NCI-H748 treated with DMSO at 0.1 percent for 48 hours (cell line): ENCODE results near the gene MTMR10.

Experiments used
- DNase-seq: peaks from one replicate; lab custom pipeline; 2025; lab: John Stamatoyannopoulos, UW

MTMR10 gene, protein sequence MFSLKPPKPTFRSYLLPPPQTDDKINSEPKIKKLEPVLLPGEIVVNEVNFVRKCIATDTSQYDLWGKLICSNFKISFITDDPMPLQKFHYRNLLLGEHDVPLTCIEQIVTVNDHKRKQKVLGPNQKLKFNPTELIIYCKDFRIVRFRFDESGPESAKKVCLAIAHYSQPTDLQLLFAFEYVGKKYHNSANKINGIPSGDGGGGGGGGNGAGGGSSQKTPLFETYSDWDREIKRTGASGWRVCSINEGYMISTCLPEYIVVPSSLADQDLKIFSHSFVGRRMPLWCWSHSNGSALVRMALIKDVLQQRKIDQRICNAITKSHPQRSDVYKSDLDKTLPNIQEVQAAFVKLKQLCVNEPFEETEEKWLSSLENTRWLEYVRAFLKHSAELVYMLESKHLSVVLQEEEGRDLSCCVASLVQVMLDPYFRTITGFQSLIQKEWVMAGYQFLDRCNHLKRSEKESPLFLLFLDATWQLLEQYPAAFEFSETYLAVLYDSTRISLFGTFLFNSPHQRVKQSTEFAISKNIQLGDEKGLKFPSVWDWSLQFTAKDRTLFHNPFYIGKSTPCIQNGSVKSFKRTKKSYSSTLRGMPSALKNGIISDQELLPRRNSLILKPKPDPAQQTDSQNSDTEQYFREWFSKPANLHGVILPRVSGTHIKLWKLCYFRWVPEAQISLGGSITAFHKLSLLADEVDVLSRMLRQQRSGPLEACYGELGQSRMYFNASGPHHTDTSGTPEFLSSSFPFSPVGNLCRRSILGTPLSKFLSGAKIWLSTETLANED

DNA sequence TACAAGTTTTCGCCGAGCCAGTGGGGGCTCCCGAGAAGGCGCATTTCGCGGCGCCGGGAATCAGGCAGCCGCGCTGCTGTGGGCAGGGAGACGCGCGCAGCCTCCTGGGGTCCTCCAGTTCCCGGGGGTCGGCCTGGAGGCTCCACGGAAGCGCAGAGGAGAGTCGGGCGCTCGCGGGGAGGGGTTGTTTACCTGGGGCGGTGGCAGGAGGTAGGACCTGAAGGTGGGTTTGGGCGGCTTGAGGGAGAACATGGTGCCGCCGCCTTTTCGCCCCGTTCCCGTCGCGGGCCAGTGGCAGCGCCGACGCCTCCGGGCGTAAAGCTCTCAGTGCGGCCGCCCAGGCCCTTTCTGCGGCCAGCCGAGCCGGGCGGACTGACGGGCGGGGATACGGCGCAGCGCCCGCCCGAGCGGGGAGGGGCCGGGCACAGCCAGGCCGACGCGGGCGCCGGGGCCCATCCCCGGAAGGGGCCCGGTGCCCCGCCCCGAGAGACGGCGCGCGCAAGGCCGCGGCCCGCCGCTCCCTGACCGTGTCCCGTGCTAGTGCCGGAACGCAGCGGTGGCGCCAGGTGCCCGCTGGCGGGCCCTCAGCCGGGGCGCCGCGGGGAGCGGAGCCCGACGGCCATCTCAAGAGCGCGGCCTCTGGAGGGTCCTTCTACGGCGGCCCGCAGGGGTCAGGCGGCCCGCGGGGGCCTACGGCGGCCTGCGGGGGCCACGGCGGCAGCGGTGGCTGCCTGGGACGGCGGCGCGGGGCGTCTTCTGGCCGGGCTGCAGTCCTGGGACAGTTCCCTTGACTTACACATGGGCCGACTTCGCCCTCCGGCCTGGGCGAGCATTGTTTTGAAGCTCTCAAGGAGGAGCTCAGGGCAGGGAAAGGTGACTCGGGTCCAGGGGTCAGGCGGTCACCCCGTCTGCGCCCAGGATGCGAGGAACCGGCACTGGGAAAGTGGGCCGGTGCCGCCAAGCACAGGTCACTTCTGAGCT lies at the start of gene MTMR10:
Gene MTMR10 (minus strand): TSS at position 374 of the 981 bp plus-strand sequence. CDS start 122 bp downstream, at position 252.
- DNase-seq: no peak

DNA sequence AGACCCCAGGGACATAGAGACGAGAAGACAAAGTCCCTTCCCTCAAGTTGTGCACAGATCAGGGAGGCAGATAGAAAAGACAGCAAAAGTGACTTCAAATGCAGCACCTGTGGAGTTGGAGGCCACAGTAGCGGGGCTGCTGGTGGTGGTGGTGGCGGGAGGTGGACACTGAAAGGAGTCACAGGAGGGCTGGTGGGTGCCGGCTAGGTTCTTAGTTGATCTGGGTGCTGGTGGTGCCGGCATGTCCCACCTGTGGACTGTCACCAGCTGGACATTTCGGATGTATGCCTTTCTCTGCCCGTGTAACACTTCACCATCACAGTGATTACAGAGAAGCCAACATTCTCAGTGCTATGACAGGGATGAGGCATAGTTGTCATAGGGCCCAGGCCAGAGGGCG lies 49.2 kb upstream of the MTMR10 start:
- no peak for DNase-seq

DNA sequence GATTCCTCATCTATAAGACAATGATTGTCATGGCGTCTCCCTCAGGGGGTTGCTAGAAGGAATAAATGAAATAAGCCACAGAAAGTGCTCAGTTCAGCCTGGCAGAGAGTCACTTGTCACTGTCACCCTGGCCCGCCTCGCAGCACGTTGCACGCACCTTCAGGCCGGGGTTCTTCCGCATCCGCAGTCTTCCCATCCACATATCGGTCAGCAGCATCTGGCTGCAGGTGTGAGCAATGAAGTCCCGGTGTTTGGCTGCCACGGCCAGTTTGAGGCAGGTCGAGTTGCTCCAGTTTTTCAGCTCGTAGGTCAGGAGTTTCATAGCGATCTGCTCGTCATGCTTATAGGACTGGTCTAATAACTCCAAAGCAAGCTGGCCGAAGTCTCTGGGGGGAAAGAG lies 48.5 kb upstream of the MTMR10 start:
- DNase-seq: no peak

DNA sequence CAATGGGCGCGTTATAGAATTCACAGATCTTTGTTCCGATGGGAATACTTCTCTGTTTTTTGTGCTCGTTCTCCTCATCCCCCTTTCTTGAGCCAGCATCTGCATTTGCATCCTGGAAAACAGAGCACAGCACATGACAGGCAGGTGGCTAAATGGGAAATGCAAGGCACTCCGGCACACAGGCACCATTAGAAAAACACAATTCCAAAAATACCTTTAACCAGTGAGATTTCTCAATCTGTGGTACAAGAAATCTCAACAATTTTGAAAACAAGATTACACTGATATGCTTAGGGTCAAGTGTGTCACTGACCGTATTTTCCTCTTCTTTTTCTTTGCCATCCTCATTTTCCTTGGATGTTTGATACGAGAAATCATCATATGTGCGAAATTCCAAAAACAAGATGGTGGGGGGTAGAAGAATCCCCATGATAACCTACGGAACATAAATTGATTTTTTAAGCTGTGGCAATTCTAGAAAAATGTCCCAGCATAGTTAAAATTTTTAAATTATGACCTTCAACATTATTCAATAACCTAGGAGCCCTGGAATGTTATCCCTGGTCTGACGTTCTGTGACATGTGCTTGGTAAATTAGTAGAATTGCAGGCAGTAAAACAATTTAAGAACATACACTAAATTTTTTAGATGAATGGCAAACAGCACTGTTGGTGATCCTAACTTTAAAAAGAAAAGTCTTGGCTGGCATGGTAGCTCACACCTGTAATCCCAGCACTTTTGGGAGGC lies 46.5 kb upstream of the MTMR10 start:
- DNase-seq: no peak

DNA sequence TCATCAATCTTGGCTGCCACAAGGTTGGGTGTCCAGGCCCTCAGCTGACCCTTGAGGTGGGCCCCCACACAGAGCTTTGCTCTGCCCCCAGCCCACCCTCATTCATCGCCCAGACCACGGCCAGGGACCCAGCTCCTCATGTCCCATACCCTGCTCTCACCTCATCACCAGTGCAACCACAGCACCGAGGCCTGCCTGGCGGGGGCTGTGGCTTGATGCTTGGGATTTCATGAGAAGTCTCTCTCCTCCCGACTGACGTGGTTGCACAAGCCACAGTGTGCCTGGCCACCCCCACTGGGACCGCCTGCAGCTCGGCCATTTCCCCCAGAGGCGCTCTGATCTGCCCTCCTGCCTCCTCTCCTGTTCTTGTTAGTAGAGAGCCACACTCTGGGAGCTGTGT lies 45.4 kb upstream of the MTMR10 start:
- no peak for DNase-seq

DNA sequence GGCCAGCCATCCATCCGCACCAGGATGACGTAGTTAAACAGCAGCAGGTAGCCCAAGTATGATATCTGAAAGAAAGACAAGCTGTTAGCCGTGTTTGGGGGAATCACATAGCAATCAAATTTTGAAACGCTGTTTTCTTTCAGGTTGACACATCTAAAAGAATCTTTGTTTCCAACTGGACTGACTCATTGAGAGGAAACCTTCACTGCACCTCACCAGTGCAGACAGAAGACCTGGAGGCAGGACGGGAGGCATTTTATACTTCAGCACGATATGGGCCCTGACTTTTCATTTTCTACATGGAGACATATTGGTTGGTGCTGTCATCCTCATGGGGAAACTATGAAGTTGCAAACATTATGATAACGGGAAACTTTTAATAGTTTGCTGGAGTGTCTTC lies 44.2 kb upstream of the MTMR10 start:
- DNase-seq: no peak

DNA sequence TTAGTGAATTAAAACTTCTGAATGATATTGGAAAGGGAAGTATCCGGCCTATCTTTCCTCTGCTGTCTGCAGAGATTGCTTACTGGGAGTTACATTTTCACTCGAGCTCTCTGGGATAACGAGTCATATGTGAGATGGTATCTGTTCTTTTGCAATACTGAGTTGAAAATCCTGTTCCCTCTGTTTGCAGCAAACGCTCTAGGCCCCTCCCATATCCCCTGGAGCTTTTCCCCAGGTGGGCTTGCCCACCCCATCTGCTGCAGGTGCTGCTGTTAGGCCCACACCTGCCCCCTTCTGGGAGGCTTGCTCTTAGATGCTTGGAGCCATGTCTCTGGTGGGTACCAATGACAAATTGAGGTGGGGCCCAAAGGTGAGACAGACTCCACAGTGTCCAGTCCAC lies 42.7 kb upstream of the MTMR10 start:
- DNase-seq: no peak

DNA sequence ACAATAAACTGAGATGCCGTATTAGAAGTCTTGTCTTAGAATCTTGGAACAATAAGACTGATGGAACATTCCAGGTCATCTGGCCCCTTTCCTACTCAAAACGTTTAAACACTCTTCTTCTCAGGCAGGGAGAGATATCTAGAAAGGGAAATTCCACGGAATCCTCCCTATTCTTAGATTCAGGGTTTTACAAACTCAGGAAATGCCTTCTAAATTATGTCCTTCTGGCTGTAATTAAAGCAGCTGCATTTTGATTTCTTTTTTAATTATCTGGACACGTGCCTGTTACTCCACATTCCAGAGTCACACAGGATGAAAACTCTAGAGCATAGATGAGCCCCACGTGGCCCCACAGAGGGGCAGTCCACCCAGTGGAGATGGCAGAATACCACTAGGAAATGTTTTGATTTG lies 41.5 kb upstream of the MTMR10 start:
- DNase-seq: no peak

DNA sequence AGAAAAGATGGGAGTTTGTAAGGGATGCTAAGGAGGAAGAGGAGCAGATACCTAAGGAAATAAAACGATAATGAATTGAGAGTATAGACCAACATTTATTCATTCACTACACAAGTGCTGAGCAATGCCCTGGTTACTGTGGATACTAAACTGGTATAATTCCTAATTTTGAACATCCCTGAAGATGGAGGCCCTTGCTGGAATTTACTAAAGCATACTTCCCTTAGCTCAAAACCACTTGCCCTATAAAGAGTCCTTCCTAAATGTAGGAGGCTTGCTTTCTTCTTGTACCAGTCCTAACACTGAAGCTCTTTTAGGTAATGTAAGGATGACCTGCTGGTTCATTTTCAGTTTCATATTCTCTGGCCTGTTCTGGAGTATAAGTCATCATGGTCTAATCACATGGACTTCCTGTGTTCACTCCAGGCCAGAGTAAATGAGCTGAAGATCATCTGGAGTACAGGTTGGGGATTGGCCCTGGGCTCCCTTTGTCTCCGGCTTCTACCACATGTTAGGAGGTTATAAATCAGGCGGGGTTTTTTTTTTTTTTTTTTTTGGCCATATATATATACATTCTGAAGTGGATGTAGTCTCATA lies 40.1 kb upstream of the MTMR10 start:
- no peak for DNase-seq

DNA sequence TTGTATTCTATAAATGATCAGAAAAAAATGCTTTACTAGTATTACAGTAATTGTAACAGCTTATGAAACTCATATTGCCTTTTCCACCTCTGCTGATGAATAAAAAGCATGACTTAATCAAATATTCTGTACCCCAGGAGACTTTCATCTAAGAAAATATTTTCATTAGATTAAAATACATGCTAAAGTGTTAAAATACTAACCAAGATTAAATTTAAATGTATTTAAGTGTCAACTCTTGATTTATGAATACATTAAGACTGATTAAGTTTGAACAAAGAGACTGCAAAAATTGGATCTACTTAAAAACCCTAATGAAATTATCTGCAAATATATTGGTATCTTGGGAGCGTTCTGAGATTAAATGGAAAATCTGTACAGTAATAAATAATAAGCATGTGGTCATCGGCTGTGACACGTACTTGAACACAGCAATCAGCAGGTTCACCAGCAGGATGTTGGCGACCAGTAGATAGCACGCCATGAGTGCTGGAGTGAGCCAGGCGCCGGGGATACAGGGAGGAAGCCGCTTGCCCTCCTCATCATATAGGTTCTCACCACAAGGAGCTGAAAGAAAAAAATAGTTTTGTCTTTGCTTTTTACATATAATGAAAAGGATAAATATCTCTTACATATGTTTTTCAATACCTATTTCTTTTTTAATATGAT lies 36.6 kb upstream of the MTMR10 start:
- DNase-seq: no peak

DNA sequence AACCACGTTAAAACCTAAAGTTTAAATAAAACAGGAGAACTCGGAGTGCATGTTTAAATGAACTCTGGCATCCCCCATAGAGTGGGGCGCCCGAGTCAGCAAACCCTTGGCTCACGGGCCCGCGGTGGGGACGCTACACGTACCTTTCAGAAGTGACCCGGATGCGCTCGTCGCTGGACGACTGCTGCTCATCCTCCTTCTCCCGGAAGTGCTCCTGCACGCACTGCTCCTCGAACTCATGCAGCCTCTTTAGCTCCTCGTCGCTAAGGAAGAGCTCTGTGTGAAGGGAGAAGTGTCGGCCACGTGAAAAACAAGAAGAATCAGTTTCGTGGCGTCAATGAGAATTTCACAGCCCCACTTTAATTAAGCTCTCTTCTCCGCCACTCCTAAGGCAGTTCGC lies 34.6 kb upstream of the MTMR10 start:
- no peak for DNase-seq

DNA sequence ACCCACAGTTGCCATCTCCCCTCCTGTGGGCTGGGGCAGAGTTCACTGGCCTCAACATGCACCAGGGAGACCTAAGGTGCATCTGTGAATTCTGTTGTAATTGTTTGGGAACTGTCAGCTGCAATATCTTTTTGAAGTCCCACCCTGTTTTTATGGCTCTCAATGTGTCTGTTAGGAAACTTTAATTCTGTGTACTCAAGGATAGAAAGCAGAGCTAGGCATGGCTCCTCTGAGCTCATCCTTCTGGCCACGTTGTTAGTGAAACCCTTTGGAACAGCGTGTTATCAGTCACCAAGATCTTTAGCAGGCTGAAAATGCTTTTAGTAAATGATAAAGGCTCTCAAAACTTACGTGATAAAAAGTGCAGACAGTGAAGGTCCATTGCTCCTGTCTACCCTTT lies 33.6 kb upstream of the MTMR10 start:
- DNase-seq: no peak

DNA sequence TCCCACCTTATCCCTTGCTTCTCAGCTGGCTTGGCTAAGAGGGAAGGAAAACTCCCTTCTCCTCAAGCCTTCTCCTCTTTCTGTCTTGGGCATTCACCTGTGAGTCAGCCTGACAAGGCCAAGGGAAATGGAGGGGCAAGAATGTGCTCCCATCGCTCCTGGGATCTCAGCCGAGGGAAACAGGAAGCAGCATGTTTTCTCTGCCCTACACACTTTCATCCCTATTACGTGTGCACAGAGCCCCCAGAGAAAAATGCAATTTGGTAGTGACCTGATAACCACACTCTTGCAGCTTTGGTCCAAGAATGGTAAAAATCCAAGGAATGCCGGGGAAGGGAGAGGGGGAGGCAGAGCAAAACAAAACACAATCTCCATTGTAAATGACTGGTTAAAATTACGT lies 32.9 kb upstream of the MTMR10 start:
- DNase-seq: no peak

DNA sequence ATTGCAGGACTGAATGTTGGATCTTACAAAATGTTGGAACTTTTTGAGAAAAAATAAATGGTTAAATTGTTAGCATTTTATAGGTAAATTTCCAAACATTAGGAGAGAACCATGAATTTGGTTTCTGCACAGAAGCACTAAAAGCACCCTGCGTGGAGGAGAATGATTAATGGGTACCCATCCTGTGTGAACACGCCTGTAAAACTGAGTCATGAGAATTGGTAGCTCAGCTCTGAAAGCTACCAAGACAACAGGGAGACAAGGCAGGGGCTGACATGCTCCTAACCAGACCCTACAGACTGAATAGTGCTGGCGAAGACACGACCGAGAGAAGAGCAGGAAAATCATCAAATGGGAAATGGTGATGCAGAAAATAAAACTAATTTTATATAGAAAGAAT lies 32.4 kb upstream of the MTMR10 start:
- no peak for DNase-seq

DNA sequence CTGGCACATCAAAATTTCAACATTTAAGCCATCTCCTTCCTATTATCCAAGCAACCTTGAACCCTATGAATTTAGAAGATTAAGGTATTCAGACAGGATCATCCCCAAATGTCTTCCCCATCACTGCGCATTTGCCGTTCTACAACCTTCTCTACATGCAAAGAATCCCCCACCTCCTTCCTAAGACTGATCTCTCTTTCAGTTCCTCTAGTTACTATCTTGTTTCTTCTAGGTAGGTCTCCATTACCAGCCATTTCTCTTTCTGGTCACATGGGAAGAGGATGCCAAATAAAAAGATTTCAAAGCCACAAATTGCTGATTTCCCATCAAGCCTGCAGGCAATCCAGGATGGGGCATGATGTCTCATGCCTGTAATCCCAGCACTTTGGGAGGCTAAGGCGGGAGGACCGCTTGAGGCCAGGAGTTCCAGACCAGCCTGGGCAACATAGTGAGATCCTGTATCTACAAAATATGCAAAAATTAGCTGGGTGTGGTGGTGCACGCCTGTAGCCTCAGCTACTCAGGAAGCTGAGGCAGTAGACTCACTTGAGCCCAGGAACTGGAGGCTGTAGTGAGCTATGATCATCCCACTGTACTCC lies 29.7 kb upstream of the MTMR10 start:
- no peak for DNase-seq

DNA sequence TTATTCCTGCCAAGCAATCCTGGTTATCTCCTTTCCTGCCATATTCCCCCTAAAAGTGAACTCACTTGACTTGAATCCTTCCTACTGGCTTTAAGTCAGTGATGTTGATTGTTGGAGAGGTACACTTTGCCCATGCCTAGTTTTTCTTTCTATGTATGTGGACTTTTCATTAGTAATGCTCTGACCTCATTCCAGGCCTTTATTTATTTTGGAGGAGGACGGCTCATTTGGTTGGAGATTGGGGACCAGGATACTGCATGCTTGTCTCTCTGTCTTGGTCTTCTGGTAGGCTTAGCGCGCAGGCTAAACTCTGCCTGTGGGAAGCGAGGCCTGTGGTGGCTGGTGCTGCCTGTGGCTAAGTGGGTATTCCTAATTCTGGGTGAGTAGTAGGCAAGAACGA lies 29.1 kb upstream of the MTMR10 start:
- DNase-seq: no peak

DNA sequence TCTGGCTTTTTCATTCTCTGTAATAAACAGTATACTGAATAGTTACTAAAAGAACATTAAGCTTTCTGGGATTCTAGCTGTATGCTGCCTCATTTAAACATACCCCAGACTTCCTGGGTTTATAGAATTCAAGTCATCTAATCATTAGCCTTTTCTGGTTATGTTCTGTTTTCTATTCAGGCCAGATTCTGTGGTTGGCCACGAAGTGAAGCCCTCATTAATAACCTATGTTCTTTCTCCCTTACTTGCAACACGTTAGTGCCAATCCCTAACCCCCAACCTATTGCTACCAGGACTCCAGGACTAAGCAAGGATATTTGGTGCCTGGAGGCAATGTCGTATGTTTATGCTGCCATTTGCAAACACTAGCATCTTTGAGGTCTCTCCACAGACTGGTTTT lies 28.6 kb upstream of the MTMR10 start:
- no peak for DNase-seq

DNA sequence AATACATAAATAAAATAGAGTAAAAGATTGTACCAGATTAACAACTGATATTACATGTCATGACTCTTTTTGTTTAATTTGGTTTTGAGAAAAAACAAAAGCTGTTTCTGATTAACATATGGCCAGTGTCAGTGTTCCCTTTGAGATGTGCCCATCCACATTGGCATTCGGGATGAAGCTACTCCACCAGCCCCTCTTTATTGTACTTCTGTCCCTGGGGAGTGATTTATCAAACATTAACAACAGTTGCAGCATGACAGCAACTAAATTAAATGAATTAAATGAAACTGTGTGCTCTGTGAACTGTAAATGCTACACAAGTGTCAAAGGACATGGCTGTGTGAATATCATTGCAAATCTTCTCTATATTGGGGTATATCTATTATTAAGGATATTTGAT lies 25.9 kb upstream of the MTMR10 start:
- DNase-seq: no peak

DNA sequence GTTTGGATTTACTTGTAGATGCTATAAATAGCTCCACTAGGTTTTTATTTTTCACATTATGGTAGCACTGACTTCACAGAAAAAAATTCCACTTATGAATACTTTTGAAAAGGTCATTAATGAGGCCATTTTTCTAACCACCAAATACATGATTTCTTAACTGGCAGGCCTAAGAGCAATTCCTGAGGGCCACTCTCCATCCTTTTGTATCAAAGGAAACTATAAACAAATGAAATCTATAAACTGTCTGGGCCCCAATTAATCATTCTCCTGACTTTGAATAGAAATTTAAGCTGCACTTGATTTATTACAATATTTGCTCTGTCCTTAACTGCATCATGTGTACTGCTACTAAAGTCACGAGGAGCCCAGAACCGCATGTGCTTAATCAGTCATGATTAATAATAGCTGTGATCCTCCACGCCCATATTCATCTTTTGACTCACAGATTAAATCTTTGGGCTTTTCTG lies 25.1 kb upstream of the MTMR10 start:
- DNase-seq: no peak

DNA sequence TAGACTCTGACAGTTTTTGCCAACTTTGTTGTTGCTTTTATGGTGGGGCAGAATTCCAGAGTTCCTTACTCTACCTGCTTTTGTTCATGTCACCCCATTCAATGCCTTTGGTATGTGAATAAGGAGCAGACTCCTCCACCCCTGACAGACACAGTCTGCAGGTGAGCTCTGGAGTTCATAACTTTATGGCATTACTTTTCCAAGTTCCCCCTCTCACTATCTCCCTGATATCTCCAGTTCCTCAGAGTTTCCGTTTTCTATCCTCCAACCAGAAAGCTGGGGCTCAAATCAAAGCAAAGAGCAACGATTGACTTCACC lies 23.1 kb upstream of the MTMR10 start:
- no peak for DNase-seq
